Measurements from ENCODE around the gene ADGRG7. TPM values are rescaled to one million over a fixed set of nuclear protein-coding genes. Genes with fewer than 3 reads are reported as not detected.
A peak's percentile ranks its signal among the peaks of the same experiment; 100 is the strongest.

The ADGRG7 gene
- total RNA-seq, 2 experiments from 2014 or later = not detected

DNA sequence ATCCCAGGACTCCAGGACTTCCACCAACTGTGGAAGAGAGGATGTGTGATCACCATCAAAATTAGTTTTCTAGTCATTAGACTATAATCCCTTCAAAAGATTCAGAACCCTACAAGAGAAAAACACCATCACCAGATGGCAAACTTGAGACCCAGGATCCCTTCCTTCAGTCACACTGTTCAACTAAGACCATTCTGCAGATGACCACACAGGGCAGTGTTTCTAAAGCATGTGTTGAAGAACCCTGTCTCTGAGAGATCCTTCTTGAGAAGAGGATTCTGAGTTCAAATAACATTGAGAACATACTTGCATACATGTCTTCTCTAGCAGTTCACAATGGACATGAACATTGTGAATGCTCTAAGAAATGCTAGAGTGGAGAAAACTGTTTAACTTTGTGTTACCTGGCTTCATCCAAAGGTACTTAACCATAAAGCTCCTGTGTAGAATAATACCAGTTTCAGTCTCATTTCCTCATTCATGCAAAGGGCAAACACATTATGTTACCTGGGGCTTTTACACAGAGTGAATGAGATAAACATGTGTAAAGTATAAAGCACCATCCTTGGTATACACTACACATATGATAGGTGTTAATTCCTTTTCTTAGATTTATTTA lies 2.4 kb upstream of the ADGRG7 start:
- Mint-ChIP-seq H3K4me3 (no peak overlapping the region), H3K4me1 (peaks cover 24% of the 10 kb centered on the region), H3K36me3 (no peaks in the 10 kb centered on the region), H3K27me3 (peaks cover 37% of the 10 kb centered on the region), H3K27ac (no peak overlapping the region), H3K9me3 (ENCODE audit: low read depth) (no peaks in the 10 kb centered on the region)
- CTCF ChIA-PET = no interaction called here
- no peak for DNase-seq
- ATAC-seq = no peak

DNA sequence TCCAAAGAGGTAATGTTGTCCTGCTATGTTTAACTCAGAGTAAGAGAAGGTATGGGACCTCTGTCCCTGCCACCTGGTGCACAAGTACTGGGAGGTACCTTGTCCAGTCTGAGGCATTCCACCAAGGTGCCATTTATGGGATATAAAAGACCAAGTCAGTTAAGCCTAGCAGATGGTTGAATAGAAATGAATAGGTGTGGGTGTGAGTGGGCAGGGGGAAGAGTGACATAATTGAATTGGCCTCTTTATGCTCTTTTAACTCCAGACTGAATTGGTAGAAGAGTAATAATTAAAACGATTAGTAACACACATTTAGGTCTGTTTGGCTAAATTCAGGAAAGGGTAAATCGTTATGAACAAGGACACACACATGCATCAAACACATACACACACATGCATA lies 562 bp downstream of the ADGRG7 start:
- Mint-ChIP-seq H3K27ac (no peak overlapping the region), H3K36me3 (no peaks in the 10 kb centered on the region), H3K27me3 (peaks cover 49% of the 10 kb centered on the region), H3K4me3 (no peak overlapping the region), H3K4me1 (peaks cover 12% of the 10 kb centered on the region), H3K9me3 (ENCODE audit: low read depth) (no peaks in the 10 kb centered on the region)
- CTCF ChIA-PET = no interaction called here
- ATAC-seq (no peak), DNase-seq (no peak)

DNA sequence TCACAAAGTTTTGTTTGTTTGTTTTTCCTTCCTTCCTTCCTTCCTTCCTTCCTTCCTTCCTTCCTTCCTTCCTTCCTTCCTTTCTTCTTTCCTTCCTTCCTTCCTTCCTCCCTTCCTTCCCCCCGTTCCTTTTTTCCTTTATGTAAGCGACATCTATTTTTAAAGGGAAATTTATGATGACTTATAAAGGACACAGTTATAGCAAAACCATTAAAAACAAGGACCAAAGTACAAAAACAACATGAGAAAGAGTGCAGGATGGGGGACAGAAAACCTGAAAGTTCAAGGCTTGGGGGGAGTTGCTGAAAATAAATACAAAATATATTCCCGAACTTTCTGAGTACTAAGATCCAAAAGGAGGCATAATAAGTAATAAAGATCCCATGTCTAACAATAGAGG lies 1.8 kb downstream of the ADGRG7 start:
- Mint-ChIP-seq H3K27ac (no peak overlapping the region), H3K9me3 (ENCODE audit: low read depth) (no peaks in the 10 kb centered on the region), H3K27me3 (peaks cover 60% of the 10 kb centered on the region), H3K36me3 (no peaks in the 10 kb centered on the region), H3K4me1 (peaks cover 12% of the 10 kb centered on the region), H3K4me3 (no peak overlapping the region)
- ATAC-seq (no peak), DNase-seq (no peak)
- CTCF ChIA-PET = no interaction called here

DNA sequence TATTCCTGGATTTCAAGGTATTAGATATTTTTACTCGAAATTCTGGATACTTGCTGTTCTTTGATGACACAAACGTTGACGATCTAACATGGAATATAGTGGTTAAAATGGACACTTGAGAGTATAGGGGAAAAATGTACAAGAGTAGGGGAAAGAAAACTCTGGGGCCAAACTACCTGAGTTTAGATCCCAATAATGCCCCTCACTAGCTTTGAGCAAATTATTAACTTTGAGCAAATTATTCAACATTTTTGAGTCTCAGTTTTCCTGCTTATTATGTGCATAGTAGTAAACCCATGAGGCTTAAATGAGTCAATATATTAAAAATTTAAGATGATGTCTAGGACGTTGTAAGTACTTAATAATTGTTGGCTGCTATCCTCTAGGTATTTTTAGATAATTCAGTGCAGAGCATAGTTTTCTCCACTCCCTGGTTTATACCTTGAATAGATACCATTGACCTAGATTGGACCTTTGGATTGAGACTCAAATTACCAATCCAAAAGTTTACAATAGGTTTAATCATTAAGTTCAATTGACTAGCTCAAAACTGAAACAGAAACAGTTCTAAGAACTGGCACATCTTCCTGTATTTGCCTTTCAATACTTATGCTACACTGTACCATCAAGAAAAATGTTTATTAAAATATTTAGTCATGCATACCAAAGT lies 4.5 kb downstream of the ADGRG7 start:
- CTCF ChIA-PET = interaction anchor here (1.3 kb wide), 1 partner anchor 34 kb away, joined by 4 read pairs; no protein-coding TSS in a partner anchor
- Mint-ChIP-seq H3K27ac (no peak overlapping the region), H3K4me3 (no peak overlapping the region), H3K9me3 (ENCODE audit: low read depth) (no peaks in the 10 kb centered on the region), H3K36me3 (no peaks in the 10 kb centered on the region), H3K27me3 (peaks cover 53% of the 10 kb centered on the region), H3K4me1 (peaks cover 11% of the 10 kb centered on the region)
- DNase-seq (no peak), ATAC-seq (no peak)

DNA sequence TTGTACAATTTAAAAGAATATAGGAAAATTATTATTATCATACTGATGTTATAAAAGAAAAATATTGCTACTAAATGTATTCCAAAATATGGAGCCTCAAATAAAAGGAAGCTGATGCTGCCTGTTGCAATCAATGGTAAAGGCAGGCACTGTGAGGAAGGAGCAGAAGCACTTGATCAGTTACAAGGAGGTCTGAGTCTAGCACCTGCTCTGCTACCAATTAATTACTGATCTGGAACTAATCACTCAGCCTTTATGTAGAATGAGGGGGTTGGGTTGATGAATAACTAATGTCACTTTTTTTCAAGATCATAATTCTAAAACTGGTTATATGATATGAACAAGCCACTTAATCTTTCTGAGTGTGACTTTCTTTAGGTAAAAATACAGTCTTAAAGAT lies 5.5 kb downstream of the ADGRG7 start:
- Mint-ChIP-seq H3K36me3 (no peaks in the 10 kb centered on the region), H3K27me3 (peaks cover 46% of the 10 kb centered on the region)

GRCh38 chr3:100615684-100616083 lies 6.3 kb downstream of the ADGRG7 start:
- Mint-ChIP-seq H3K4me3 (no peak overlapping the region), H3K9me3 (ENCODE audit: low read depth) (no peaks in the 10 kb centered on the region), H3K36me3 (no peaks in the 10 kb centered on the region), H3K27me3 (peaks cover 38% of the 10 kb centered on the region), H3K27ac (no peak overlapping the region), H3K4me1 (no peaks in the 10 kb centered on the region)
- CTCF ChIA-PET = no interaction called here
- ATAC-seq = no peak
- no peak for DNase-seq

More for the DNA sequence above, 5.5 kb downstream of the ADGRG7 start:
- H3K9me3 Mint-ChIP-seq (ENCODE audit: low read depth) = no peaks in the 10 kb centered on the region
- H3K27ac Mint-ChIP-seq = no peak overlapping the region
- CTCF ChIA-PET = interaction anchor here (1.3 kb wide), 1 partner anchor 33 kb away, joined by 4 read pairs; no protein-coding TSS in a partner anchor
- no peak overlapping the region for H3K4me3 Mint-ChIP-seq
- peaks cover under 1% of the 10 kb centered on the region for H3K4me1 Mint-ChIP-seq
- no peak for ATAC-seq
- DNase-seq = no peak

GRCh38 chr3:100621251-100621650 lies 11.8 kb downstream of the ADGRG7 start:
- Mint-ChIP-seq H3K27ac (no peak overlapping the region), H3K4me1 (no peaks in the 10 kb centered on the region), H3K9me3 (ENCODE audit: low read depth) (no peaks in the 10 kb centered on the region), H3K27me3 (peaks cover 30% of the 10 kb centered on the region), H3K4me3 (no peak overlapping the region), H3K36me3 (no peaks in the 10 kb centered on the region)
- CTCF ChIA-PET = interaction anchor here (0.6 kb wide), 1 partner anchor 789 kb away, joined by 3 read pairs; no protein-coding TSS in a partner anchor
- DNase-seq (no peak), ATAC-seq (no peak)

GRCh38 chr3:100627491-100627890 lies 18.1 kb downstream of the ADGRG7 start:
- H3K27ac Mint-ChIP-seq = no peak overlapping the region
- H3K4me3 Mint-ChIP-seq = no peak overlapping the region
- no peak for DNase-seq
- peaks cover 42% of the 10 kb centered on the region for H3K27me3 Mint-ChIP-seq
- H3K9me3 Mint-ChIP-seq (ENCODE audit: low read depth) = no peaks in the 10 kb centered on the region
- no peaks in the 10 kb centered on the region for H3K36me3 Mint-ChIP-seq
- CTCF ChIA-PET = no interaction called here
- no peaks in the 10 kb centered on the region for H3K4me1 Mint-ChIP-seq
- ATAC-seq = no peak

DNA sequence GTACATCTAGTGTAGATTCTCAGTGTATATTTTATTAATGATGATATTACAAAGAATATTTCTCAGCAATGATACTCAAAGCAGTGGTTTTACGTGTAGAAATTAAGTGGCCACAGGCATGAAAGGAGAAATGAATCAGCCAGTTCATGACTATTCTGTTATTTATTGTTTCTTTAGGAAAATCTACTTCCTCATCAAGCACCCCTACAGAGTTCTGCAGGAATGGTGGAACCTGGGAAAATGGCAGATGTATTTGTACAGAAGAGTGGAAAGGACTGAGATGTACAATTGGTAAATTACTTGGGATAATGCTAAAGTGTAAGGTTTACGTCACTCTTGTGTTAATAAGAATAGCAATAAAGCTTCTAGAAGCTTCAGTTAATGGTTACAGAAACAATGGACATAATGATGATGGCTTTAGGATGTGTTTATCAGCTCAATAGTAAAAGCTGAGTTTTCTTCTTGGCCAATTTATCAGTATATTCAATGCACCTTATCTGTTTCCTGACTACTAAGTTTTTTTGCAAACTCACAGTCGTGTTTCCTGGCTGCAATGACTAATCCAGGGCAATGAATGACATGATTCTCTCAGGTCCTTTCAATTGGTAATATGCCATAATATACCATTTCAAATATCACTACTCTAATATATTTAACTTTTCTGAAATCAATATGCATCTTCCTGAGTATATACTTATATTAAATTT lies 20.2 kb downstream of the ADGRG7 start:
- no peak for DNase-seq
- H3K4me1 Mint-ChIP-seq = peaks cover 6% of the 10 kb centered on the region
- CTCF ChIA-PET = no interaction called here
- H3K36me3 Mint-ChIP-seq = no peaks in the 10 kb centered on the region
- ATAC-seq = no peak
- H3K27me3 Mint-ChIP-seq = peaks cover 39% of the 10 kb centered on the region
- H3K27ac Mint-ChIP-seq = no peak overlapping the region
- H3K4me3 Mint-ChIP-seq = no peak overlapping the region
- no peaks in the 10 kb centered on the region for H3K9me3 Mint-ChIP-seq (ENCODE audit: low read depth)

- Mint-ChIP-seq H3K27ac (no peak overlapping the region), H3K4me1 (peaks cover 9% of the 10 kb centered on the region), H3K27me3 (peaks cover 31% of the 10 kb centered on the region), H3K9me3 (ENCODE audit: low read depth) (no peaks in the 10 kb centered on the region), H3K4me3 (no peak overlapping the region), H3K36me3 (no peaks in the 10 kb centered on the region)
- CTCF ChIA-PET = no interaction called here
- ATAC-seq (no peak), DNase-seq (no peak)
These were observed 21.3 kb downstream of the ADGRG7 start for GRCh38 chr3:100630664-100631063.

- H3K36me3 Mint-ChIP-seq = no peaks in the 10 kb centered on the region
- DNase-seq (no peak), ATAC-seq (no peak)
- H3K27me3 Mint-ChIP-seq = peaks cover 26% of the 10 kb centered on the region
- H3K27ac Mint-ChIP-seq = no peak overlapping the region
- no peaks in the 10 kb centered on the region for H3K9me3 Mint-ChIP-seq (ENCODE audit: low read depth)
- H3K4me3 Mint-ChIP-seq = no peak overlapping the region
- CTCF ChIA-PET = no interaction called here
- peaks cover 9% of the 10 kb centered on the region for H3K4me1 Mint-ChIP-seq
These were observed 21.8 kb downstream of the ADGRG7 start for GRCh38 chr3:100631236-100631635.

DNA sequence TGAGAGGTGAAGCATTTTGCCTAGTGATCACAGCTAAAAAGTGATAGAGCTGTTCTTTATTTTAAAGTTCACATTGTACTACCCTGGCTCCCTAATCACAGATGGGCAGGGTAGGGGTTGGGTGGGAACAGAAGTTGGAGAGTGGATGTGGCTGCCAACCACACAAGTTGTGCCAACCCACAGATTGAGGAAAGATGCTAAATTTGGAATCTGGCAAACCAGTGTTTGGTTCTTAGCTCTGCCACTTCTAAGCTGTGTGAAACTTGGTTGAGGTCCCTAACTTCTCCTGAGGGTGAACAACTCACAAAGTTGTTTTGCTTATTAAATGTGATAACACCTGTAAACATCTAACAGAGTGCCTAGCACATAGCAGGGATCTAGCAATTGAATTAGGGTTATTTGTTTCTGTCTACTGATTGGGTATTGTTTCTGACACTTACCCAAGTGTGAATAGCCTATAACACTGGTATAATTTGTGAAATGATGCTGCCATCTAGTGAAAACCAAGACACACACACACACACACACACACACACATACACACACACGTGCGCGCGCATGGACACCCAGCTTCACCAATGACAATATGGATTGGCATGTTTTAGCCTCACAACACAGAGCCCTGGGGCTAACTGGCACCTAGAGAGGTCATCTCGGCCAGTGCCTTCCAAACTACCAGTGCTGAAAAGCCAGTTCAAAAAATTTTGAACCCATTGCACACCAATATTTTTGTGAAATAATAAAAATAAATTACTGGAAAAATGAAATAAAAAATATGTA lies 25.3 kb downstream of the ADGRG7 start:
- Mint-ChIP-seq H3K27ac (no peak overlapping the region), H3K27me3 (peaks cover 18% of the 10 kb centered on the region), H3K4me1 (peaks cover 9% of the 10 kb centered on the region), H3K36me3 (no peaks in the 10 kb centered on the region), H3K4me3 (no peak overlapping the region), H3K9me3 (ENCODE audit: low read depth) (no peaks in the 10 kb centered on the region)
- ATAC-seq = peak; percentile 33
- DNase-seq = peak; percentile 50
- CTCF ChIA-PET = interaction anchor here (0.5 to 1.2 kb wide), 5 partner anchors 31 to 171 kb away, joined by 3 read pairs; no protein-coding TSS in a partner anchor

DNA sequence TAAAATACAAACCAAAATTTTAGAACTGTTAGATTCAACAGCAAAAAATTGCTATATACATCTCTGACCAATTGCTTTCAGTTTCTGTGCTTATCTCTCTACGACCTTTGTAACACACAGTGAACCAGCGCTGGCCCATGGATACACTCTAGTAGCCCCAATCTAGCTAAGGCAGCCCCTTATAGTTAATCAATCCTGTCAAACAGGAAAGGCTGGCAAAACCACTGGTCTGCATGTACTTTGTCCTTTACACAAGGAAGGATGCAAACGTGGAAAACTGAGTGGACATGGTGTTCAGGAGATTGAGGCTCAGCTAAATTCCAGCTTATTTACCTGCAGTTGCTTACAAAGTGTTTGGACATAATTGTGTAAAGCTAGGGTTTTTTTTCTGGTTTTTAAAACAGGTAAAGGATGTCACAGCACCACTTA lies 25.9 kb downstream of the ADGRG7 start:
- ATAC-seq (no peak), DNase-seq (no peak)
- H3K36me3 Mint-ChIP-seq = no peaks in the 10 kb centered on the region
- H3K4me3 Mint-ChIP-seq = no peak overlapping the region
- peaks cover 9% of the 10 kb centered on the region for H3K4me1 Mint-ChIP-seq
- H3K9me3 Mint-ChIP-seq (ENCODE audit: low read depth) = no peaks in the 10 kb centered on the region
- no peak overlapping the region for H3K27ac Mint-ChIP-seq
- peaks cover 18% of the 10 kb centered on the region for H3K27me3 Mint-ChIP-seq
- CTCF ChIA-PET = interaction anchor here (1.0 to 1.2 kb wide), 2 partner anchors 45 to 171 kb away, joined by 3 read pairs; no protein-coding TSS in a partner anchor

All from activated CD8-positive, alpha-beta memory T cell treated with anti-CD3 and anti-CD28 coated beads, Interleukin-2, amount 10 ng/mL, durations not matched to agents 7 days and 5 days (primary cell).